HepG2 (cell line): ENCODE data around the gene RPS8. TPM values are rescaled to one million over a fixed set of nuclear protein-coding genes. Genes with fewer than 3 reads are reported as not detected.
A peak's percentile ranks its signal among the peaks of the same experiment; 100 is the strongest.

Experiments used
- ATAC-seq: fragments of 200-7000 bp; cut with Tn5 transposase; 3 replicates; pipeline ENCODE4 v1.9.1; 2020; ENCODE audit warnings: mild to moderate bottlenecking, moderate library complexity
- BruUV-seq: library from RNA; stranded (reverse); fragments of 400-500 nt; replicated peaks from 2 replicates; lab custom pipeline; 2021; lab: Mats Ljungman, UMichigan
- CTCF ChIA-PET: fragments of 300-600 bp; formaldehyde crosslinking; extraction: SDS; loops from one replicate; lab custom pipeline; 2021; ENCODE audit warnings: low total read pairs, inconsistent platforms, low intra/inter-chr PET ratio; lab: Yijun Ruan, JAX
- POLR2A ChIA-PET: fragments of 350-600 bp; sonication (Branson Sonifier 250); formaldehyde crosslinking; loops from one replicate; lab custom pipeline; 2020; ENCODE audit warnings: antibody characterized with exemption, inconsistent platforms; lab: Yijun Ruan, JAX
- DNase-seq: peaks from one replicate; pipeline ENCODE4 v3.0.0-alpha.2; 2015; ENCODE audit warnings: low spot score
- FAIRE-seq: peaks from 3 replicates; lab custom pipeline; 2011; peaks lifted over from hg19 to GRCh38; lab: Jason Lieb, UNC
- H2AFZ ChIP-seq: one replicate; pipeline ENCODE4 v1.6.1; 2011; ENCODE audit warnings: low read length, inconsistent platforms
- H3K27ac ChIP-seq: fragments of 300-600 bp; 3 replicates; pipeline ENCODE4 v1.8.0; 2011; ENCODE audit warnings: mixed run types, mild to moderate bottlenecking, mixed read lengths, low read length, inconsistent platforms; ENCODE audit not compliant: insufficient read depth; ENCODE audit errors: extremely low read length
- H3K27me3 ChIP-seq, 2 experiments: fragments of 200-600 bp in 1 of 2; 2 replicates in 1 of 2; 3 replicates in 1 of 2; pipeline versions ENCODE4 v1.6.0 to v1.8.0; 2011; ENCODE audit warnings: low read length in 2 of 2, mild to moderate bottlenecking in 2 of 2, moderate library complexity in 2 of 2, inconsistent platforms in 1 of 2; ENCODE audit not compliant: insufficient read depth in 2 of 2, control insufficient read depth in 1 of 2
- H3K36me3 ChIP-seq, 2 experiments: fragments of 200-600 bp in 1 of 2; replicated peaks in 1 of 2; 2 replicates in 1 of 2; 3 replicates in 1 of 2; pipeline versions ENCODE4 v1.5.1 to v1.8.0; 2011; ENCODE audit warnings: low read length in 2 of 2, inconsistent platforms in 1 of 2; ENCODE audit not compliant: insufficient read depth in 2 of 2, control insufficient read depth in 1 of 2
- H3K4me1 ChIP-seq: 2 replicates; pipeline ENCODE4 v1.5.1; 2012; ENCODE audit warnings: low read length, inconsistent platforms; ENCODE audit not compliant: insufficient read depth
- H3K4me2 ChIP-seq: 2 replicates; pipeline ENCODE4 v1.6.0; 2011; ENCODE audit warnings: low read depth, low read length, inconsistent platforms
- H3K4me3 ChIP-seq, 3 experiments: fragments of 200-600 bp in 1 of 3; sonication (generic), shearing (Covaris generic) in 1 of 3; replicated peaks in 1 of 3; 2 replicates each; pipeline ENCODE4 v1.5.1; 2011 to 2016; ENCODE audit warnings: low read length in 3 of 3, inconsistent platforms in 2 of 3, low read depth in 2 of 3, mild to moderate bottlenecking in 2 of 3, control low read depth in 1 of 3, mixed read lengths in 1 of 3; ENCODE audit not compliant: insufficient read depth in 1 of 3
- H3K79me2 ChIP-seq: one replicate; pipeline ENCODE4 v1.6.1; 2011; ENCODE audit warnings: low read length, inconsistent platforms; ENCODE audit not compliant: insufficient read depth
- H3K9ac ChIP-seq: 2 replicates; pipeline ENCODE4 v1.6.0; 2011; ENCODE audit warnings: mild to moderate bottlenecking, low read depth, low read length, inconsistent platforms; ENCODE audit not compliant: insufficient read depth
- H3K9me3 ChIP-seq: 2 replicates; pipeline ENCODE4 v1.5.1; 2012; ENCODE audit warnings: mild to moderate bottlenecking, low read length
- H4K20me1 ChIP-seq: 2 replicates; pipeline ENCODE4 v1.6.0; 2011; ENCODE audit warnings: inconsistent platforms, mild to moderate bottlenecking, low read length, moderate library complexity; ENCODE audit not compliant: insufficient read depth
- HMGXB4 ChIP-seq, 2 experiments: sonication (generic) in 1 of 2; formaldehyde crosslinking in 1 of 2; IDR thresholded peaks; 2 replicates each; pipeline versions ENCODE4 v1.4.0 to v1.6.1; 2018 to 2020; ENCODE audit warnings: missing genetic modification reagents in 2 of 2, borderline replicate concordance in 1 of 2, low read depth in 1 of 2, mild to moderate bottlenecking in 1 of 2, missing biosample characterization in 1 of 2
- HNRNPH1 ChIP-seq: fragments of 200-400 bp; formaldehyde crosslinking; optimal IDR thresholded peaks from 2 replicates; pipeline ENCODE3; 2017; ENCODE audit warnings: mild to moderate bottlenecking, low read depth, low read length
- HNRNPLL ChIP-seq: fragments of 200-400 bp; formaldehyde crosslinking; IDR thresholded peaks from 2 replicates; pipeline ENCODE4 v1.6.1; 2017; ENCODE audit warnings: mild to moderate bottlenecking, low read depth, low read length; ENCODE audit not compliant: poor library complexity, severe bottlenecking
- MEIS2 ChIP-seq: sonication (generic); formaldehyde crosslinking; IDR thresholded peaks from 2 replicates; pipeline ENCODE4 v1.9.0; 2021; ENCODE audit warnings: mild to moderate bottlenecking, missing genetic modification reagents
- MIER3 ChIP-seq: IDR thresholded peaks from 2 replicates; pipeline ENCODE4 v1.6.1; 2016; ENCODE audit warnings: missing compliant biosample characterization, borderline replicate concordance
- MIXL1 ChIP-seq: IDR thresholded peaks from 2 replicates; pipeline ENCODE4 v1.6.1; 2016
- NCOR1 ChIP-seq: fragments of 200-600 bp; sonication (generic); IDR thresholded peaks from 2 replicates; pipeline ENCODE4 v1.7.0; 2017; ENCODE audit warnings: antibody characterized with exemption, low read length, borderline replicate concordance
- PHF8 ChIP-seq: sonication (generic); formaldehyde crosslinking; IDR thresholded peaks from 2 replicates; pipeline ENCODE4 v1.5.0; 2020; ENCODE audit warnings: missing genetic modification reagents
- TCF12 ChIP-seq, 2 experiments: fragments of 450-650 bp in 1 of 2; sonication (generic) in 1 of 2; formaldehyde crosslinking in 1 of 2; IDR thresholded peaks; 2 replicates each; pipeline versions ENCODE4 v1.6.1 to v1.8.0; 2017 to 2022; ENCODE audit warnings: antibody characterized with exemption in 1 of 2, mild to moderate bottlenecking in 1 of 2, missing genetic modification reagents in 1 of 2, moderate library complexity in 1 of 2
- ZFP91 ChIP-seq: sonication (generic); formaldehyde crosslinking; IDR thresholded peaks from 2 replicates; pipeline ENCODE4 v1.9.0; 2022; ENCODE audit warnings: missing genetic modification reagents, mild to moderate bottlenecking, borderline replicate concordance
- ZNF143 ChIP-seq: sonication (generic); formaldehyde crosslinking; IDR thresholded peaks from 2 replicates; pipeline ENCODE4 v1.4.0; 2020; ENCODE audit warnings: missing genetic modification reagents
- ZNF160 ChIP-seq: sonication (generic); formaldehyde crosslinking; IDR thresholded peaks from 2 replicates; pipeline ENCODE4 v1.8.0; 2022; ENCODE audit warnings: mild to moderate bottlenecking, inconsistent platforms, missing genetic modification reagents
- ZNF263 ChIP-seq: sonication (generic); formaldehyde crosslinking; IDR thresholded peaks from 2 replicates; pipeline ENCODE4 v1.4.0; 2020; ENCODE audit warnings: missing genetic modification reagents
- ZNF350 ChIP-seq: sonication (generic); formaldehyde crosslinking; IDR thresholded peaks from 2 replicates; pipeline ENCODE4 v1.4.0; 2020; ENCODE audit warnings: mild to moderate bottlenecking, low read depth, missing genetic modification reagents, borderline replicate concordance
- ZNF710 ChIP-seq: sonication (generic); formaldehyde crosslinking; IDR thresholded peaks from 2 replicates; pipeline ENCODE4 v1.5.0; 2020; ENCODE audit warnings: mild to moderate bottlenecking, missing genetic modification reagents, borderline replicate concordance
- ZNF775 ChIP-seq: sonication (generic); formaldehyde crosslinking; IDR thresholded peaks from 2 replicates; pipeline ENCODE4 v1.4.0; 2020; ENCODE audit warnings: missing genetic modification reagents, mild to moderate bottlenecking, moderate library complexity, borderline replicate concordance
- WGBS: methylation state at CpG from one replicate; pipeline ENCODE4 v1.1.6; 2017; ENCODE audit warnings: low lambda C conversion rate; 5-methylcytosine and 5-hydroxymethylcytosine counted together
- in situ Hi-C: cut with HindIII; loops from 2 replicates; pipeline ENCODE4 v1.10.0; 2017; ENCODE audit warnings: low pct_unique_long_range_greater_than_20kb; ENCODE audit not compliant: extremely low pct_ligation_motif_present
- intact Hi-C: fragments of 100-400 bp; cut with micrococcal nuclease; formaldehyde crosslinking; loops from one replicate; pipeline ENCODE4 v1.10.0; 2022; ENCODE audit not compliant: unreplicated experiment
- polyA plus RNA-seq, 8 experiments: library from polyadenylated mRNA; depleted of rRNA in 3 of 8; stranded (reverse) in 7 of 8; unstranded in 1 of 8; fragments of >200 nt; fragmentation: Illumina TruSeq in 4 of 8; extraction: Trizol in 4 of 8; gene quantifications; 2 replicates each; pipeline versions ENCODE4 v1.2.1 to v1.2.3, GENCODE V29; 2011 to 2016; ENCODE audit warnings: low read depth in 4 of 8, missing spikeins in 1 of 8, mixed read lengths in 1 of 8; ENCODE audit not compliant: insufficient read depth in 1 of 8
- total RNA-seq, 5 experiments: library from RNA; depleted of rRNA; stranded (reverse); fragments of >200 nt; fragmentation: Illumina TruSeq; extraction: Trizol; gene quantifications; 2 replicates each; pipeline ENCODE4 v1.2.3, GENCODE V29; 2016; ENCODE audit warnings: low read depth in 1 of 5

Gene RPS8
- total and polyA plus RNA-seq, 2 of the 13 experiments (the other 11 are each of a cell fraction or from before 2014, with no cell fraction given): 2,628 to 2,822 TPM

GRCh38 chr1:44820328-44821239 is 45.2 kb downstream of the RPS8 start:
- DNase-seq (no peak), FAIRE-seq (peak; percentile 46), ATAC-seq (peak; percentile 33)
- Histone ChIP-seq H3K79me2 (no peaks in the 10 kb centered on the region), H3K27ac (peak overlapping the region; percentile 100), H3K4me1 (peaks cover 23% of the 10 kb centered on the region), H4K20me1 (no peaks in the 10 kb centered on the region), H3K4me2 (peak overlapping the region; percentile 87), H3K9ac (peak overlapping the region; percentile 99), H3K4me3 (peak overlapping the region; percentile 57 to 80 (median 64)), H3K36me3 (no peaks in the 10 kb centered on the region; a peak in 1 of 5 replicates), H2AFZ (no peak overlapping the region), H3K9me3 (no peaks in the 10 kb centered on the region), H3K27me3 (no peaks in the 10 kb centered on the region)
- BruUV-seq: no TSS peak
- 18% methylated on average over 15 of the region's 25 CpGs for WGBS
- CTCF ChIA-PET: no interaction called here
- in situ Hi-C loops (no loop called here), intact Hi-C loops (loop anchor here (10.0 kb wide), 1 partner anchor 484 kb away; no protein-coding TSS in a partner anchor)
- POLR2A ChIA-PET: interaction anchor here (1.2 to 11.3 kb wide), 14 partner anchors 10 to 679 kb away, joined by 3 to 570 read pairs (median 24); partner anchors contain the start of genes BTBD19, CCDC163, DYNLT4 and HECTD3
- peak; percentile 3; the same call in 1 of the 2 replicates for TF ChIP-seq MIER3 (CRISPR knock-in tag)
- TF ChIP-seq HMGXB4 (CRISPR knock-in tag; IDR thresholded peaks at IDR 0.05; ENCODE audit: borderline replicate concordance in 1 of 2, low read depth in 1 of 2): peak in 1 of 2 experiments; percentile 18; a peak in 1 of 4 replicates
- peak; percentile 83; the same call in 1 of the 2 replicates for TF ChIP-seq ZFP91 (CRISPR knock-in tag)
- TF ChIP-seq HNRNPLL: peak; percentile 81
- TF ChIP-seq TCF12 (IDR thresholded peaks at IDR 0.05): no peak
- peak; percentile 48; the same call in 1 of the 2 replicates for TF ChIP-seq TCF12 (CRISPR knock-in tag; IDR thresholded peaks at IDR 0.05)
- TF ChIP-seq MEIS2 (CRISPR knock-in tag): 0 out of 2 replicates have a peak, but pooled peaks have one; percentile 9
- TF ChIP-seq ZNF263: peak; percentile 53; the same call in 1 of the 2 replicates
- TF ChIP-seq HNRNPH1: no peak
- no peak for TF ChIP-seq NCOR1
- TF ChIP-seq ZNF160 (CRISPR knock-in tag): 0 out of 2 replicates have a peak, but pooled peaks have one; percentile 18
- no peak for TF ChIP-seq ZNF775 (CRISPR knock-in tag)
- TF ChIP-seq MIXL1: no peak
- TF ChIP-seq ZNF710: 0 out of 2 replicates have a peak, but pooled peaks have one; percentile 23
- peak; percentile 63; the same call in 1 of the 2 replicates for TF ChIP-seq PHF8
- TF ChIP-seq ZNF143 (CRISPR knock-in tag): peak; percentile 8; the same call in 1 of the 2 replicates
- TF ChIP-seq ZNF350 (CRISPR knock-in tag): peak; percentile 11; the same call in 1 of the 2 replicates
